Middle frontal gyrus (tissue), 1 donor: ENCODE measurements around the gene MMP14.
A peak's percentile ranks its signal among the peaks of the same experiment; 100 is the strongest.
"Not testable (repeated sequence)": the region's sequence is repeated elsewhere in the genome, so short reads cannot be mapped to it uniquely, and the experiment has no call there.

Source experiments
- DNase-seq: peaks from one replicate; pipeline ENCODE4 v3.0.0-alpha.2; 2015; ENCODE audit warnings: low spot score; ENCODE audit errors: extremely low spot score

The MMP14 gene

GRCh38 chr14:22814373-22814772 is 22.0 kb upstream of the MMP14 start:
- DNase-seq: no peak

- no peak for DNase-seq
Observed at GRCh38 chr14:22814941-22815713, 21.3 kb upstream of the MMP14 start, which contains the start of gene SLC7A7. SLC7A7 (minus strand) TSS chr14:22815435; CDS start chr14:22813398, 2,037 bp downstream.

- DNase-seq: no peak
Observed at GRCh38 chr14:22819151-22819988, 17.0 kb upstream of the MMP14 start.

GRCh38 chr14:22820731-22821130 is 15.7 kb upstream of the MMP14 start:
- no peak for DNase-seq

- DNase-seq: no peak
Observed at GRCh38 chr14:22821193-22822015, 15.0 kb upstream of the MMP14 start.

- no peak for DNase-seq
Observed at GRCh38 chr14:22822016-22822570, 14.3 kb upstream of the MMP14 start.

GRCh38 chr14:22822571-22823098 is 13.8 kb upstream of the MMP14 start:
- peak; percentile 37 for DNase-seq

- no peak for DNase-seq
Observed at GRCh38 chr14:22824711-22825359, 11.6 kb upstream of the MMP14 start.

GRCh38 chr14:22829076-22829660 is 7.2 kb upstream of the MMP14 start:
- DNase-seq: not testable (repeated sequence)

GRCh38 chr14:22829661-22830442 is 6.5 kb upstream of the MMP14 start, which contains the start of gene MRPL52:
MRPL52 (plus strand) TSS chr14:22829887; CDS start chr14:22829913, 26 bp downstream.
- DNase-seq: peak; percentile 89

GRCh38 chr14:22830443-22831010 is 5.9 kb upstream of the MMP14 start:
- no peak for DNase-seq

GRCh38 chr14:22835505-22835904 is 880 bp upstream of the MMP14 start:
- DNase-seq: no peak

- no peak for DNase-seq
Observed at GRCh38 chr14:22837114-22837749, 847 bp downstream of the MMP14 start.

- DNase-seq: no peak
Observed at GRCh38 chr14:22837750-22838538, 1.6 kb downstream of the MMP14 start.

- no peak for DNase-seq
Observed at GRCh38 chr14:22838631-22839041, 2.3 kb downstream of the MMP14 start.

- no peak for DNase-seq
Observed at GRCh38 chr14:22839159-22839779, 2.9 kb downstream of the MMP14 start.

GRCh38 chr14:22841311-22841710 is 4.9 kb downstream of the MMP14 start:
- no peak for DNase-seq
